Measurements from ENCODE around the gene BTBD7.
A peak's percentile ranks its signal among the peaks of the same experiment; 100 is the strongest.

Gene BTBD7

GRCh38 chr14:93228550-93228949, 104.3 kb downstream of the BTBD7 start:
- CTCF ChIA-PET, result no interaction called here
- H3K27ac ChIP-seq, result no peak overlapping the region
- POLR2A ChIA-PET (ENCODE audit: low non-redundant PET), result no interaction called here

DNA sequence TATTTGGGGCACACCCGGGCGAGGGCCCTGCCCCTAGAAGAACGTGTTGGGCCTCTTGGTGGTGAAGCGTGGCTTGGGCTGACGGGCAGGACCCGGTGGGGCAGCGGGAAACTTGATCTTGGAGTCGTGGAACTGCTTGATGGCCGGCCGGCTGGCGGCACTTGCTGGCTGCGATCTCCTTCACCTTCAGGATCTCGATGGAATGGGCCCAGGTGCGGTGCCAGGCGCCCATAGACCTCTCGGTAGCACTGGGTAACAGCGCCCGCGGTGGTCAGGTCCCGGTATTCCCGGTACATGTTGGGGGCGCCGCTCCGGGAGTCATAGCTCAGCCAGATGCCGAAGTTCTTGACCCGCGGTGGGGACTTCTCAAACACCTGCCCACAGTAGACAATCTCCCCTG, 109.3 kb downstream of the BTBD7 start:
- DNase-seq (ENCODE audit: low spot score), result no peak
- no peak overlapping the region for H3K27ac ChIP-seq
- TF ChIP-seq, protein P1, sequence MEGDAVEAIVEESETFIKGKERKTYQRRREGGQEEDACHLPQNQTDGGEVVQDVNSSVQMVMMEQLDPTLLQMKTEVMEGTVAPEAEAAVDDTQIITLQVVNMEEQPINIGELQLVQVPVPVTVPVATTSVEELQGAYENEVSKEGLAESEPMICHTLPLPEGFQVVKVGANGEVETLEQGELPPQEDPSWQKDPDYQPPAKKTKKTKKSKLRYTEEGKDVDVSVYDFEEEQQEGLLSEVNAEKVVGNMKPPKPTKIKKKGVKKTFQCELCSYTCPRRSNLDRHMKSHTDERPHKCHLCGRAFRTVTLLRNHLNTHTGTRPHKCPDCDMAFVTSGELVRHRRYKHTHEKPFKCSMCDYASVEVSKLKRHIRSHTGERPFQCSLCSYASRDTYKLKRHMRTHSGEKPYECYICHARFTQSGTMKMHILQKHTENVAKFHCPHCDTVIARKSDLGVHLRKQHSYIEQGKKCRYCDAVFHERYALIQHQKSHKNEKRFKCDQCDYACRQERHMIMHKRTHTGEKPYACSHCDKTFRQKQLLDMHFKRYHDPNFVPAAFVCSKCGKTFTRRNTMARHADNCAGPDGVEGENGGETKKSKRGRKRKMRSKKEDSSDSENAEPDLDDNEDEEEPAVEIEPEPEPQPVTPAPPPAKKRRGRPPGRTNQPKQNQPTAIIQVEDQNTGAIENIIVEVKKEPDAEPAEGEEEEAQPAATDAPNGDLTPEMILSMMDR (conservative IDR thresholded peaks at IDR 0.05; ENCODE audit: low read depth), result no peak
- ChIA-PET CTCF (no interaction called here), POLR2A (ENCODE audit: low non-redundant PET) (no interaction called here)

More at GRCh38 chr14:93228550-93228949, 104.3 kb downstream of the BTBD7 start:
- DNase-seq (ENCODE audit: low spot score), result no peak
- TF ChIP-seq, protein P1 (conservative IDR thresholded peaks at IDR 0.05; ENCODE audit: low read depth), result no peak

DNA sequence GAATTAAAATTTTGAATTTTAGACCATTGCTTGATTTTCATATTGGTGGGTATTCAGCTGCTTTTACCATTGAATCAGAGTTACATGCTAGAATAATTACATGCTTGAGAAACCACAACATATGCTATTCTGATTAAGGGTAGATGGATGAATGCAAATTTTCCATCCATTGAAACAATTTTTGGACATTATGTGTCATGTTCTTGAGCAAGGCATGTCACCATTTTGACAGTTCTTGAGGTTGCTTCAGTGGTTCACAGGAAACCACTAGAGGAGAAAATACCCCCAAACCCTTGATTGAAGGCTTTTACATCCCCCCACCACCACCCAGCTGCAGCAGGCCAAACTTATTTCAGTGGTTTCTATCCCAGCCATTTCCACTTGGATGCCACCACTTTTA, 112.3 kb downstream of the BTBD7 start:
- TF ChIP-seq, protein P1 (conservative IDR thresholded peaks at IDR 0.05; ENCODE audit: low read depth), result no peak
- no peak overlapping the region for H3K27ac ChIP-seq
- POLR2A ChIA-PET (ENCODE audit: low non-redundant PET), result no interaction called here
- CTCF ChIA-PET, result interaction anchor here (0.6 kb wide), 1 partner anchor 437 kb away, joined by 3 read pairs; no protein-coding TSS in a partner anchor
- DNase-seq (ENCODE audit: low spot score), result no peak

DNA sequence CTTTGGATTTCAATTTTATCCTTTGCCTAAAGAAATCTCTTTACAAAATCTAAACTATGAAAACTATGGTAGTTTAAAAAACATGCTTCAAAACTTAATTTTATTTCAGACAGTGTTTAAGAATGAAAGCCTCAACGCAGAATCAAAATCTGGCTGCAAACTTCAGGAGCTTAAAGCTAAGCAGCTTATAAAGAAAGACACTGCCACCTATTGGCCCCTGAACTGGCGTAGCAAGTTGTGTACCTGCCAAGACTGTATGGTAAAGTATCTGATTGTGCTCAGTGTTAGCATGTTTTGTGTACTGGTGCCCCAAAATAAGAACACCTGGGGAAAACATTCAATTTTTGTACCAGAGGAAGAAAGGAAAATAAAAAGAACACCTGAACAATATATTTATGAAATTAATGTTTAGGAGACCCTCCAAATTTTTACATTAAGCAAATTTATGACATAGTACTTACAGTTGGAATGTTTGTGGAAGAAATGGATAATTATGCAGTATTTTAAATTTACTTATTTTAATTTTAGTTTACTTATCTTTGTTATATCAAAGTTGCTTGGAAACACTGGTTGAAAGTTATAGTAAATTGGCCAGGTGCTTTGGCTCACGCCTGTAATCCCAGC, 113.6 kb downstream of the BTBD7 start:
- no peak overlapping the region for H3K27ac ChIP-seq
- CTCF ChIA-PET, result interaction anchor here (0.6 to 0.8 kb wide), 6 partner anchors 10 to 1114 kb away, joined by 3 to 6 read pairs (median 4); no protein-coding TSS in a partner anchor
- TF ChIP-seq, protein P1 (conservative IDR thresholded peaks at IDR 0.05; ENCODE audit: low read depth), result peak; percentile 74
- POLR2A ChIA-PET (ENCODE audit: low non-redundant PET), result interaction anchor here (0.7 kb wide), 1 partner anchor 104 kb away, joined by 4 read pairs; no protein-coding TSS in a partner anchor
- DNase-seq (ENCODE audit: low spot score), result peak; percentile 46

GRCh38 chr14:93214598-93214997, 118.2 kb downstream of the BTBD7 start:
- TF ChIP-seq, protein P1 (conservative IDR thresholded peaks at IDR 0.05; ENCODE audit: low read depth), result no peak
- DNase-seq (ENCODE audit: low spot score), result no peak
- ChIA-PET CTCF (no interaction called here), POLR2A (ENCODE audit: low non-redundant PET) (no interaction called here)
- no peak overlapping the region for H3K27ac ChIP-seq

DNA sequence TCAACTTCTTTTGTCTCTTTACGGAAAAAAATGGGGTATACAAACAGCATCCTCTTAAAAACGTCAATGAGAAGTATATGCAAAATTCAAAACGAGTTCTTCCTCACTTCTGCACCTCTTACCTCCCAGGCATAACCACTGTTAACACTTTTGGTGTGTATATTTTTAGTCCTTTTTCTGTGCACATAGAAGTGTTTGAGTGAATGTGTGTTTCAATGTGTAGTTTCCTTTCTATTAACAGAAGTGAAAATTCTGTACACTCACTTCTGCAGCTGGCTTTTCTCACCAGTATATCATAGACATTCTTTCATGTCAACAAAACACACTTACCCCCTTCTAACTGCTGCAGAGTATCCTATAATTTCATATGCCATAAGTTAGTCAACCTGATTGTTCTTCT, 120.4 kb downstream of the BTBD7 start:
- H3K27ac ChIP-seq, result no peak overlapping the region
- DNase-seq (ENCODE audit: low spot score), result no peak
- CTCF ChIA-PET, result no interaction called here
- POLR2A ChIA-PET (ENCODE audit: low non-redundant PET), result no interaction called here
- TF ChIP-seq, protein P1 (conservative IDR thresholded peaks at IDR 0.05; ENCODE audit: low read depth), result no peak
